GM12878 (cell line): ENCODE data around the gene SEC62. TPM values are rescaled to one million over a fixed set of nuclear protein-coding genes. Genes with fewer than 3 reads are reported as not detected.

ENCODE experiments used
- ATAC-seq: fragments of 200-7000 bp; cut with Tn5 transposase; 3 replicates; pipeline ENCODE4 v1.9.1; 2020; ENCODE audit warnings: mild to moderate bottlenecking, moderate library complexity
- BruUV-seq: library from RNA; stranded (reverse); fragments of 400-500 nt; replicated peaks from 2 replicates; lab custom pipeline; 2021; lab: Mats Ljungman, UMichigan
- CTCF ChIA-PET: fragments of 300-600 bp; sonication (Branson Sonifier 250); formaldehyde crosslinking; extraction: SDS; loops from one replicate; lab custom pipeline; 2021; ENCODE audit warnings: inconsistent platforms; lab: Yijun Ruan, JAX
- POLR2A ChIA-PET: fragments of 350-600 bp; formaldehyde crosslinking; extraction: SDS; loops from one replicate; lab custom pipeline; 2021; ENCODE audit warnings: inconsistent platforms; lab: Charles Lee
- RAD21 ChIA-PET: fragments of 300-600 bp; sonication (Branson Sonifier 250); formaldehyde crosslinking; loops from one replicate; lab custom pipeline; 2023; ENCODE audit warnings: antibody characterized with exemption; ENCODE audit not compliant: unreplicated experiment; lab: Charles Lee
- SMC1A ChIA-PET: fragments of 300-600 bp; sonication (Branson Sonifier 250); formaldehyde crosslinking; loops from one replicate; lab custom pipeline; 2023; ENCODE audit not compliant: unreplicated experiment, uncharacterized antibody; lab: Charles Lee
- DNase-seq: peaks from one replicate; pipeline ENCODE4 v3.0.0-alpha.2; 2011; ENCODE audit warnings: low read depth, low spot score
- FAIRE-seq: peaks from 3 replicates; lab custom pipeline; 2011; peaks lifted over from hg19 to GRCh38; lab: Jason Lieb, UNC
- H2AFZ ChIP-seq: 2 replicates; pipeline ENCODE4 v1.6.0; 2011; ENCODE audit warnings: low read depth, low read length, control low read depth; ENCODE audit not compliant: control insufficient read depth
- H3K27ac ChIP-seq: 2 replicates; pipeline ENCODE4 v1.5.1; 2011; ENCODE audit warnings: control low read depth; ENCODE audit not compliant: control insufficient read depth, insufficient read depth
- H3K27me3 ChIP-seq, 2 experiments: replicated peaks in 1 of 2; 2 replicates each; pipeline versions ENCODE4 v1.6.0 to v1.6.1; 2011; ENCODE audit warnings: low read length in 1 of 2; ENCODE audit not compliant: control insufficient read depth in 2 of 2, insufficient read depth in 2 of 2
- H3K36me3 ChIP-seq, 2 experiments: 2 replicates each; pipeline ENCODE4 v1.5.1; 2011; ENCODE audit warnings: low read length in 1 of 2; ENCODE audit not compliant: control insufficient read depth in 2 of 2, insufficient read depth in 2 of 2
- H3K4me1 ChIP-seq: 2 replicates; pipeline ENCODE4 v1.6.1; 2011; ENCODE audit warnings: mild to moderate bottlenecking, low read length, moderate library complexity, mixed read lengths; ENCODE audit not compliant: control insufficient read depth, insufficient read depth
- H3K4me2 ChIP-seq: 2 replicates; pipeline ENCODE4 v1.6.0; 2011; ENCODE audit warnings: control low read depth; ENCODE audit not compliant: control insufficient read depth, insufficient read depth
- H3K4me3 ChIP-seq: fragments of 200-600 bp; sonication (generic); 2 replicates; pipeline ENCODE4 v1.5.1; 2016
- H3K79me2 ChIP-seq: 2 replicates; pipeline ENCODE4 v1.6.0; 2011; ENCODE audit warnings: low read length; ENCODE audit not compliant: control insufficient read depth, insufficient read depth
- H3K9ac ChIP-seq: 2 replicates; pipeline ENCODE4 v1.8.0; 2011; ENCODE audit warnings: low read length, control low read depth, mixed read lengths; ENCODE audit not compliant: control insufficient read depth, insufficient read depth
- H3K9me3 ChIP-seq: replicated peaks from 3 replicates; pipeline ENCODE4 v1.5.1; 2011; ENCODE audit warnings: mild to moderate bottlenecking, low read length; ENCODE audit not compliant: control insufficient read depth, insufficient read depth
- H4K20me1 ChIP-seq: 2 replicates; pipeline ENCODE4 v1.6.0; 2011; ENCODE audit not compliant: control insufficient read depth, insufficient read depth
- BMI1 ChIP-seq: fragments of 450-650 bp; IDR thresholded peaks from 2 replicates; pipeline ENCODE4 v1.6.1; 2016; ENCODE audit warnings: mild to moderate bottlenecking, moderate library complexity, borderline replicate concordance
- CEBPB ChIP-seq, 2 experiments: fragments of 150-350 bp in 1 of 2; IDR thresholded peaks; 2 replicates each; pipeline ENCODE4 v1.6.1; 2012 to 2014; ENCODE audit warnings: low read depth in 2 of 2, low read length in 2 of 2, borderline replicate concordance in 1 of 2, inconsistent platforms in 1 of 2
- MXI1 ChIP-seq: fragments of 150-350 bp; IDR thresholded peaks from 2 replicates; pipeline ENCODE4 v1.6.1; 2011; ENCODE audit warnings: low read depth, mild to moderate bottlenecking, inconsistent platforms, low read length, improper control_type of control experiment
- SMAD5 ChIP-seq: IDR thresholded peaks from 2 replicates; pipeline ENCODE4 v1.6.1; 2016; ENCODE audit warnings: antibody characterized with exemption, low read depth
- WGBS: methylation state at CpG from one replicate; pipeline ENCODE4 v1.1.6; 2016; ENCODE audit warnings: low lambda C conversion rate; ENCODE audit not compliant: insufficient replicate concordance, insufficient coverage; ENCODE audit errors: missing lambda C conversion rate; 5-methylcytosine and 5-hydroxymethylcytosine counted together
- in situ Hi-C: fragments of 300-500 bp; cut with MboI; formaldehyde crosslinking; loops from 9 replicates; pipeline ENCODE4 v1.14.3; 2018; ENCODE audit warnings: mixed read lengths
- intact Hi-C: fragments of 100-400 bp; cut with micrococcal nuclease; formaldehyde crosslinking; loops from one replicate; pipeline ENCODE4 v1.14.2; 2022; ENCODE audit not compliant: unreplicated experiment
- polyA plus RNA-seq, 11 experiments: library from polyadenylated mRNA; depleted of rRNA in 4 of 11; unstranded in 6 of 11; stranded (reverse) in 5 of 11; fragments of >200 nt; fragmentation: Nextera tagmentation in 4 of 11; fragmentation: Illumina TruSeq in 1 of 11; extraction: Ambion mirVana in 4 of 11; extraction: Trizol in 1 of 11; gene quantifications; 1 replicate in 1 of 11; 2 replicates in 10 of 11; pipeline versions ENCODE4 v1.2.1 to v1.2.3, GENCODE V29; 2011 to 2016; ENCODE audit warnings: inconsistent platforms in 2 of 11, missing spikeins in 2 of 11, low read depth in 1 of 11
- total RNA-seq, 4 experiments: library from RNA; depleted of rRNA in 3 of 4; stranded (reverse); fragments of >200 nt in 3 of 4; fragmentation: Illumina TruSeq in 1 of 4; extraction: Trizol in 1 of 4; gene quantifications; 2 replicates each; pipeline versions ENCODE4 v1.2.1 to v1.2.3, GENCODE V29; 2013 to 2021
- TF ChIP-seq, protein P1 (sequence below): fragments of 450-650 bp; formaldehyde crosslinking; IDR thresholded peaks from 2 replicates; pipeline ENCODE4 v1.4.0; 2022; ENCODE audit warnings: mild to moderate bottlenecking, moderate library complexity

SEC62 gene
- total and polyA plus RNA-seq, 10 of the 15 experiments (the other 5 are each of a cell fraction or from before 2014, with no cell fraction given) = 25.6 to 270 (median 94.8) TPM

DNA sequence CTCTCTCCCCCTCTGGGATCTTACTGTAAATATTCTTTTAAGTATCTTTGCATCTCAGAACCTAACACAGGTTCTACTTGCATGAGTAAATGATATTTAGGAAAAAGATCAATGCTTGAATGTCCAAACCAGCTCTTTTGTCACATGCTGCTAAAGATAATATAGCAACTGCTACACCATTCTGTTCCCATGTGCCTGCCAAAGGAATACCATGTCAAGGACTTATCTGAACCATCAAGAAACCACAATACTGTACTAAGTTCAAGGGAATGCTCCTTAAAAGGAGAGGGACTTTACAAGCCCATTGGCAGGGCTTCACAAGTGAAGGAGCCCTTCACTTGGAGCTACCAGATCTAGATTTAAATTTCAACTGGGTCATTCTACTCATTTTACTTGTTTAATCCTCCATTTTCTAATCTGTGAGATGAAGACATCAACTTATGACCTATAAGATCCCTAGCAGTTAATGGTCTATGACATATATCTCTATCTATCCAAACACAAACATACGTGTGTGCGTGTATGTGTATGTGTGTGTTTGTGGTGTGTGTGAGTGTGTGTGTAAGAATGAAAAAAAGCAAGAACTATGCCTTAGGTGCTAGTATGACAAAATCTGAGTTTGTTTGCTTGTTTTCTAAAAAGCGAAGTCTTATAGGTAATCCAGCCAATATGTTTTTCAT lies 13.0 kb upstream of the SEC62 start:
- POLR2A ChIA-PET = interaction anchor here (0.6 to 3.6 kb wide), 4 partner anchors 11 to 21 kb away, joined by 4 to 37 read pairs (median 4); partner anchors contain the start of gene SEC62
- Histone ChIP-seq H3K9ac (peak overlapping the region; percentile 74), H2AFZ (peak overlapping the region; percentile 58), H3K27ac (peak overlapping the region; percentile 95), H3K4me3 (no peak overlapping the region), H4K20me1 (no peaks in the 10 kb centered on the region), H3K9me3 (peaks cover 2% of the 10 kb centered on the region), H3K4me1 (peaks cover 33% of the 10 kb centered on the region), H3K79me2 (no peaks in the 10 kb centered on the region), H3K36me3 (no peaks in the 10 kb centered on the region), H3K4me2 (peak overlapping the region; percentile 96), H3K27me3 (no peaks in the 10 kb centered on the region)
- no peak for TF ChIP-seq MXI1
- peak in 1 of 2 experiments; percentile 13; a peak in 1 of 4 replicates for TF ChIP-seq CEBPB (IDR thresholded peaks at IDR 0.05; ENCODE audit: borderline replicate concordance in 1 of 2, low read depth in 2 of 2, low read length in 2 of 2)
- no peak for TF ChIP-seq SMAD5
- TF ChIP-seq, protein P1, sequence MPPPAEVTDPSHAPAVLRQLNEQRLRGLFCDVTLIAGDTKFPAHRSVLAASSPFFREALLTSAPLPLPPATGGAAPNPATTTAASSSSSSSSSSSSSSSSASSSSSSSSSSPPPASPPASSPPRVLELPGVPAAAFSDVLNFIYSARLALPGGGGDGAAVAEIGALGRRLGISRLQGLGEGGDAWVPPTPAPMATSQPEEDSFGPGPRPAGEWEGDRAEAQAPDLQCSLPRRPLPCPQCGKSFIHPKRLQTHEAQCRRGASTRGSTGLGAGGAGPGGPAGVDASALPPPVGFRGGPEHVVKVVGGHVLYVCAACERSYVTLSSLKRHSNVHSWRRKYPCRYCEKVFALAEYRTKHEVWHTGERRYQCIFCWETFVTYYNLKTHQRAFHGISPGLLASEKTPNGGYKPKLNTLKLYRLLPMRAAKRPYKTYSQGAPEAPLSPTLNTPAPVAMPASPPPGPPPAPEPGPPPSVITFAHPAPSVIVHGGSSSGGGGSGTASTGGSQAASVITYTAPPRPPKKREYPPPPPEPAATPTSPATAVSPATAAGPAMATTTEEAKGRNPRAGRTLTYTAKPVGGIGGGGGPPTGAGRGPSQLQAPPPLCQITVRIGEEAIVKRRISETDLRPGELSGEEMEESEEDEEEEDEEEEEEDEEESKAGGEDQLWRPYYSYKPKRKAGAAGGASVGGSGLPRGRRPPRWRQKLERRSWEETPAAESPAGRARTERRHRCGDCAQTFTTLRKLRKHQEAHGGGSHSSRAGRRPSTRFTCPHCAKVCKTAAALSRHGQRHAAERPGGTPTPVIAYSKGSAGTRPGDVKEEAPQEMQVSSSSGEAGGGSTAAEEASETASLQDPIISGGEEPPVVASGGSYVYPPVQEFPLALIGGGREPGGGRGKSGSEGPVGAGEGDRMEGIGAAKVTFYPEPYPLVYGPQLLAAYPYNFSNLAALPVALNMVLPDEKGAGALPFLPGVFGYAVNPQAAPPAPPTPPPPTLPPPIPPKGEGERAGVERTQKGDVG (CRISPR knock-in tag) = 0 out of 2 replicates have a peak, but pooled peaks have one; percentile 42
- TF ChIP-seq BMI1 = peak; percentile 24; the same call in 1 of the 2 replicates
- no TSS peak for BruUV-seq
- 2% methylated on average over 3 of the region's 3 CpGs for WGBS
- SMC1A ChIA-PET = interaction anchor here (0.7 to 5.0 kb wide), 15 partner anchors 8 to 460 kb away, joined by 3 to 72 read pairs (median 4); partner anchors contain the start of gene SEC62
- RAD21 ChIA-PET = interaction anchor here (0.8 to 2.2 kb wide), 11 partner anchors 8 to 221 kb away, joined by 3 to 28 read pairs (median 7); partner anchors contain the start of gene SEC62
- DNase-seq (no peak), ATAC-seq (peak; percentile 51), FAIRE-seq (no peak)
- in situ Hi-C loops = no loop called here
- intact Hi-C loops = no loop called here
- CTCF ChIA-PET = interaction anchor here (0.8 to 2.4 kb wide), 8 partner anchors 8 to 91 kb away, joined by 3 to 22 read pairs (median 6); partner anchors contain the start of genes LRRC31 and SEC62
